Fibroblast of peridontal ligament (primary cell): ENCODE data around the gene RAPGEF2.
A peak's percentile ranks its signal among the peaks of the same experiment; 100 is the strongest.
"Not testable (repeated sequence)": the region's sequence is repeated elsewhere in the genome, so short reads cannot be mapped to it uniquely, and the experiment has no call there.

Experiments used
- DNase-seq: peaks from one replicate; pipeline ENCODE4 v3.0.0-alpha.2; 2010; ENCODE audit errors: extremely low read depth

The RAPGEF2 gene

GRCh38 chr4:159102622-159103383 is at the start of gene RAPGEF2:
Gene RAPGEF2, plus strand, starts transcription at chr4:159103079. Its CDS starts 1,084 bp downstream, at chr4:159104163.
- peak; percentile 88 for DNase-seq

GRCh38 chr4:159055833-159056232 is 47.0 kb upstream of the RAPGEF2 start:
- no peak for DNase-seq

GRCh38 chr4:159060161-159060560 is 42.7 kb upstream of the RAPGEF2 start:
- DNase-seq, result no peak

GRCh38 chr4:159062381-159062780 is 40.5 kb upstream of the RAPGEF2 start:
- DNase-seq, result no peak

- no peak for DNase-seq
Observed at GRCh38 chr4:159065513-159066240, 37.2 kb upstream of the RAPGEF2 start.

GRCh38 chr4:159068139-159068538 is 34.7 kb upstream of the RAPGEF2 start:
- DNase-seq, result not testable (repeated sequence)

- peak; percentile 95 for DNase-seq
Observed at GRCh38 chr4:159069922-159070321, 33.0 kb upstream of the RAPGEF2 start.

- peak; percentile 96 for DNase-seq
Observed at GRCh38 chr4:159070742-159071141, 32.1 kb upstream of the RAPGEF2 start.

- peak; percentile 80 for DNase-seq
Observed at GRCh38 chr4:159071178-159071968, 31.5 kb upstream of the RAPGEF2 start.

GRCh38 chr4:159071969-159072765 is 30.7 kb upstream of the RAPGEF2 start:
- DNase-seq, result no peak

GRCh38 chr4:159075531-159075932 is 27.3 kb upstream of the RAPGEF2 start:
- peak; percentile 53 for DNase-seq

- not testable (repeated sequence) for DNase-seq
Observed at GRCh38 chr4:159077018-159077417, 25.9 kb upstream of the RAPGEF2 start.

- DNase-seq, result peak; percentile 30
Observed at GRCh38 chr4:159077702-159078495, 25.0 kb upstream of the RAPGEF2 start.

GRCh38 chr4:159079074-159079473 is 23.8 kb upstream of the RAPGEF2 start:
- DNase-seq, result no peak

GRCh38 chr4:159086606-159087005 is 16.3 kb upstream of the RAPGEF2 start:
- no peak for DNase-seq

GRCh38 chr4:159090255-159090654 is 12.6 kb upstream of the RAPGEF2 start:
- DNase-seq, result no peak

- not testable (repeated sequence) for DNase-seq
Observed at GRCh38 chr4:159094156-159094555, 8.7 kb upstream of the RAPGEF2 start.

- no peak for DNase-seq
Observed at GRCh38 chr4:159096434-159096833, 6.4 kb upstream of the RAPGEF2 start.

GRCh38 chr4:159097144-159097543 is 5.7 kb upstream of the RAPGEF2 start:
- DNase-seq, result no peak

GRCh38 chr4:159097785-159098184 is 5.1 kb upstream of the RAPGEF2 start:
- no peak for DNase-seq
